Uterus (tissue), 4 donors: ENCODE data around the gene HOXA1. TPM values are rescaled to one million over a fixed set of nuclear protein-coding genes. Genes with fewer than 3 reads are reported as not detected.
A peak's percentile ranks its signal among the peaks of the same experiment; 100 is the strongest.

Source experiments
- DNase-seq, 2 donors: peaks; one replicate each; pipeline ENCODE4 v3.0.0-alpha.2; 2019 to 2020
- H3K27ac ChIP-seq, 2 donors: fragments of 200-600 bp; sonication (generic); 1 replicate in 1 of 2; 2 replicates in 1 of 2; pipeline ENCODE4 v1.5.1; 2016 to 2018
- H3K27me3 ChIP-seq, 2 donors: fragments of 200-600 bp; sonication (generic); one replicate each; pipeline ENCODE4 v1.5.1; 2018 to 2019; ENCODE audit warnings: control low read depth in 1 of 2
- H3K36me3 ChIP-seq, 2 donors: fragments of 200-600 bp; sonication (generic); one replicate each; pipeline ENCODE4 v1.5.1; 2019; ENCODE audit warnings: control low read depth in 1 of 2
- H3K4me1 ChIP-seq, 2 donors: fragments of 200-600 bp; sonication (generic); one replicate each; pipeline ENCODE4 v1.5.1; 2018 to 2019; ENCODE audit warnings: control low read depth in 1 of 2
- H3K4me3 ChIP-seq, 2 donors: fragments of 200-600 bp; sonication (generic); 1 replicate in 1 of 2; 2 replicates in 1 of 2; pipeline ENCODE4 v1.5.1; 2018 to 2019; ENCODE audit warnings: mild to moderate bottlenecking in 1 of 2
- H3K9me3 ChIP-seq, 2 donors: fragments of 200-600 bp; sonication (generic); one replicate each; pipeline ENCODE4 v1.5.1; 2019; ENCODE audit warnings: control low read depth in 1 of 2
- CTCF ChIP-seq, 4 experiments: fragments of 200-600 bp in 2 of 4; fragments of 450-650 bp in 2 of 4; sonication (generic) in 2 of 4; IDR thresholded peaks; one replicate each; pipeline ENCODE4 v1.5.1; 2016 to 2019; ENCODE audit warnings: antibody characterized with exemption in 4 of 4, mild to moderate bottlenecking in 2 of 4, moderate library complexity in 1 of 4
- POLR2A ChIP-seq, 2 donors: fragments of 450-650 bp; IDR thresholded peaks; one replicate each; pipeline ENCODE4 v1.6.1; 2016; ENCODE audit warnings: antibody characterized with exemption in 2 of 2, mild to moderate bottlenecking in 1 of 2, moderate library complexity in 1 of 2
- intact Hi-C: fragments of 100-400 bp; cut with DNase I; formaldehyde crosslinking; loops from one replicate; pipeline ENCODE4 v1.15.1; 2023; ENCODE audit warnings: low total_unique reads
- total RNA-seq, 4 donors: library from RNA; depleted of rRNA in 3 of 4; stranded (reverse); fragments of >200 nt in 3 of 4; gene quantifications; one replicate each; pipeline versions ENCODE4 v1.1.0 to v1.2.4, GENCODE V29; 2014 to 2023
- donor health status: DM: yes; HTN: yes; CAD: no.

The HOXA1 gene
- total RNA-seq, 4 donors from 2014 or later: 0.28 to 2.0 (median 1.5) TPM

GRCh38 chr7:27111042-27111750 lies 15.4 kb upstream of the HOXA1 start:
- Histone ChIP-seq H3K27ac (peak overlapping the region; percentile 72 to 80), H3K9me3 (no peaks in the 10 kb centered on the region), H3K4me3 (peak overlapping the region in 1 of 2 donors; percentile 6), H3K4me1 (peaks cover 11 to 12% of the 10 kb centered on the region in 2 donors), H3K27me3 (no peaks in the 10 kb centered on the region), H3K36me3 (no peaks in the 10 kb centered on the region)
- TF ChIP-seq POLR2A (IDR thresholded peaks at IDR 0.05): no peak
- TF ChIP-seq CTCF (IDR thresholded peaks at IDR 0.05): peak in 1 of 4 experiments; percentile 6
- peak; percentile 66 to 67 for DNase-seq
- intact Hi-C loops: no loop called here

- peak; percentile 44 to 70 for DNase-seq
- H3K9me3 ChIP-seq: no peaks in the 10 kb centered on the region
- H3K4me1 ChIP-seq: peaks cover 11 to 12% of the 10 kb centered on the region in 2 donors
Observed at GRCh38 chr7:27110186-27111031, 14.6 kb upstream of the HOXA1 start.

GRCh38 chr7:27109466-27110185 lies 13.8 kb upstream of the HOXA1 start:
- no peaks in the 10 kb centered on the region for H3K27me3 ChIP-seq
- no peaks in the 10 kb centered on the region for H3K36me3 ChIP-seq
- H3K9me3 ChIP-seq: no peaks in the 10 kb centered on the region
- no peak overlapping the region for H3K4me3 ChIP-seq
- DNase-seq: no peak
- intact Hi-C loops: no loop called here
- H3K27ac ChIP-seq: peak overlapping the region in 1 of 2 donors; percentile 72
- no peak for TF ChIP-seq CTCF (IDR thresholded peaks at IDR 0.05)
- no peak for TF ChIP-seq POLR2A (IDR thresholded peaks at IDR 0.05)
- H3K4me1 ChIP-seq: peaks cover 11 to 12% of the 10 kb centered on the region in 2 donors

More at GRCh38 chr7:27110186-27111031, 14.6 kb upstream of the HOXA1 start:
- Histone ChIP-seq H3K27ac (peak overlapping the region; percentile 72 to 80), H3K36me3 (no peaks in the 10 kb centered on the region), H3K4me3 (peak overlapping the region in 1 of 2 donors; percentile 6), H3K27me3 (no peaks in the 10 kb centered on the region)
- TF ChIP-seq POLR2A (IDR thresholded peaks at IDR 0.05): no peak
- no peak for TF ChIP-seq CTCF (IDR thresholded peaks at IDR 0.05)
- intact Hi-C loops: no loop called here

- Histone ChIP-seq H3K27me3 (no peaks in the 10 kb centered on the region), H3K4me1 (peaks cover 7 to 12% of the 10 kb centered on the region in 2 donors), H3K9me3 (no peaks in the 10 kb centered on the region), H3K36me3 (no peaks in the 10 kb centered on the region), H3K4me3 (no peak overlapping the region), H3K27ac (peak overlapping the region; percentile 49 to 72)
- intact Hi-C loops: no loop called here
- DNase-seq: no peak
- TF ChIP-seq POLR2A (IDR thresholded peaks at IDR 0.05) (peak; percentile 18 to 23), CTCF (IDR thresholded peaks at IDR 0.05) (no peak)
Observed at GRCh38 chr7:27108390-27109127, 12.8 kb upstream of the HOXA1 start.
